HAP-1 (cell line): ENCODE results near the gene ULK3.

Experiments used
- DNase-seq, 2 experiments: peaks; one replicate each; pipeline ENCODE4 v3.0.0-alpha.2; 2016 to 2020; ENCODE audit warnings: low spot score in 2 of 2
- H3K27me3 ChIP-seq: fragments of 250-450 bp; sonication (Bioruptor Pico); 2 replicates; pipeline ENCODE4 v1.5.1; 2020; ENCODE audit warnings: low read depth, mild to moderate bottlenecking, moderate library complexity
- H3K36me3 ChIP-seq: fragments of 250-450 bp; sonication (Bioruptor Pico); replicated peaks from 2 replicates; pipeline ENCODE4 v1.5.1; 2020; ENCODE audit warnings: mild to moderate bottlenecking
- H3K4me1 ChIP-seq: fragments of 250-450 bp; sonication (Bioruptor Pico); 2 replicates; pipeline ENCODE4 v1.5.1; 2020; ENCODE audit warnings: mild to moderate bottlenecking
- H3K4me3 ChIP-seq: fragments of 250-450 bp; sonication (Bioruptor Pico); 2 replicates; pipeline ENCODE4 v1.5.1; 2020; ENCODE audit warnings: mild to moderate bottlenecking, moderate library complexity
- H3K9me3 ChIP-seq: fragments of 250-450 bp; sonication (Bioruptor Pico); 2 replicates; pipeline ENCODE4 v1.5.1; 2020; ENCODE audit warnings: mild to moderate bottlenecking, moderate library complexity
- in situ Hi-C: fragments of 300-500 bp; cut with MboI; formaldehyde crosslinking; loops from 3 replicates; pipeline ENCODE4 v1.14.3; 2020; ENCODE audit warnings: low sequenced_read_pairs, inconsistent platforms, mixed read lengths

The ULK3 gene

GRCh38 chr15:74801311-74801997 is 41.5 kb downstream of the ULK3 start:
- no peaks in the 10 kb centered on the region for H3K4me1 ChIP-seq
- H3K9me3 ChIP-seq: no peaks in the 10 kb centered on the region
- in situ Hi-C loops: loop anchor here (25.0 kb wide), 1 partner anchor 511 kb away; no protein-coding TSS in a partner anchor
- no peak for DNase-seq
- no peak overlapping the region for H3K4me3 ChIP-seq
- H3K36me3 ChIP-seq: peaks cover 66% of the 10 kb centered on the region
- H3K27me3 ChIP-seq: no peaks in the 10 kb centered on the region

- in situ Hi-C loops: loop anchor here (25.0 kb wide), 1 partner anchor 512 kb away; no protein-coding TSS in a partner anchor
- no peaks in the 10 kb centered on the region for H3K27me3 ChIP-seq
- no peak overlapping the region for H3K4me3 ChIP-seq
- no peaks in the 10 kb centered on the region for H3K4me1 ChIP-seq
- no peak for DNase-seq
- peaks cover 66% of the 10 kb centered on the region for H3K36me3 ChIP-seq
- no peaks in the 10 kb centered on the region for H3K9me3 ChIP-seq
Observed at GRCh38 chr15:74800559-74801094, 42.3 kb downstream of the ULK3 start.

- Histone ChIP-seq H3K36me3 (peaks cover 66% of the 10 kb centered on the region), H3K27me3 (no peaks in the 10 kb centered on the region), H3K4me1 (no peaks in the 10 kb centered on the region), H3K4me3 (no peak overlapping the region), H3K9me3 (no peaks in the 10 kb centered on the region)
- in situ Hi-C loops: loop anchor here (25.0 kb wide), 1 partner anchor 512 kb away; no protein-coding TSS in a partner anchor
- DNase-seq: peak; percentile 74 to 89
Observed at GRCh38 chr15:74799856-74800558, 42.9 kb downstream of the ULK3 start.

GRCh38 chr15:74799255-74799855 is 43.6 kb downstream of the ULK3 start:
- H3K27me3 ChIP-seq: no peaks in the 10 kb centered on the region
- no peak overlapping the region for H3K4me3 ChIP-seq
- no peaks in the 10 kb centered on the region for H3K9me3 ChIP-seq
- H3K4me1 ChIP-seq: no peaks in the 10 kb centered on the region
- H3K36me3 ChIP-seq: peaks cover 66% of the 10 kb centered on the region
- no peak for DNase-seq
- in situ Hi-C loops: no loop called here

- H3K9me3 ChIP-seq: no peaks in the 10 kb centered on the region
- no peak overlapping the region for H3K4me3 ChIP-seq
- H3K4me1 ChIP-seq: no peaks in the 10 kb centered on the region
- peaks cover 60% of the 10 kb centered on the region for H3K36me3 ChIP-seq
- H3K27me3 ChIP-seq: no peaks in the 10 kb centered on the region
- in situ Hi-C loops: no loop called here
- no peak for DNase-seq
Observed at GRCh38 chr15:74798388-74799254, 44.3 kb downstream of the ULK3 start.

GRCh38 chr15:74795966-74796625 is 46.9 kb downstream of the ULK3 start:
- in situ Hi-C loops: no loop called here
- no peak for DNase-seq
- Histone ChIP-seq H3K4me3 (no peak overlapping the region), H3K27me3 (no peaks in the 10 kb centered on the region), H3K36me3 (peaks cover 38% of the 10 kb centered on the region), H3K9me3 (no peaks in the 10 kb centered on the region), H3K4me1 (no peaks in the 10 kb centered on the region)

GRCh38 chr15:74794970-74795349 is 48.0 kb downstream of the ULK3 start:
- peaks cover 32% of the 10 kb centered on the region for H3K36me3 ChIP-seq
- no peaks in the 10 kb centered on the region for H3K9me3 ChIP-seq
- no peaks in the 10 kb centered on the region; the same call in 1 of the 2 replicates for H3K4me1 ChIP-seq
- in situ Hi-C loops: no loop called here
- no peaks in the 10 kb centered on the region for H3K27me3 ChIP-seq
- no peak for DNase-seq
- H3K4me3 ChIP-seq: no peak overlapping the region

- in situ Hi-C loops: no loop called here
Observed at GRCh38 chr15:74794248-74794969, 48.5 kb downstream of the ULK3 start.

GRCh38 chr15:74793135-74794028 is 49.6 kb downstream of the ULK3 start:
- Histone ChIP-seq H3K4me1 (no peaks in the 10 kb centered on the region; the same call in 1 of the 2 replicates), H3K36me3 (peaks cover 30% of the 10 kb centered on the region), H3K4me3 (no peak overlapping the region), H3K9me3 (no peaks in the 10 kb centered on the region), H3K27me3 (no peaks in the 10 kb centered on the region)
- in situ Hi-C loops: no loop called here
- peak in 1 of 2 experiments; percentile 51 for DNase-seq

More at GRCh38 chr15:74794248-74794969, 48.5 kb downstream of the ULK3 start:
- Histone ChIP-seq H3K4me3 (no peak overlapping the region), H3K36me3 (peaks cover 32% of the 10 kb centered on the region), H3K27me3 (no peaks in the 10 kb centered on the region), H3K9me3 (no peaks in the 10 kb centered on the region), H3K4me1 (no peaks in the 10 kb centered on the region; the same call in 1 of the 2 replicates)
- no peak for DNase-seq

GRCh38 chr15:74792227-74793016 is 50.5 kb downstream of the ULK3 start:
- Histone ChIP-seq H3K4me1 (peaks cover 2% of the 10 kb centered on the region; the same call in 1 of the 2 replicates), H3K27me3 (no peaks in the 10 kb centered on the region), H3K36me3 (peaks cover 27% of the 10 kb centered on the region), H3K4me3 (no peak overlapping the region), H3K9me3 (no peaks in the 10 kb centered on the region)
- DNase-seq: no peak
- in situ Hi-C loops: no loop called here

- in situ Hi-C loops: no loop called here
- Histone ChIP-seq H3K4me1 (peaks cover 3% of the 10 kb centered on the region; the same call in 1 of the 2 replicates), H3K36me3 (peaks cover 32% of the 10 kb centered on the region)
Observed at GRCh38 chr15:74791667-74792066, 51.3 kb downstream of the ULK3 start.

More at GRCh38 chr15:74791667-74792066, 51.3 kb downstream of the ULK3 start:
- H3K27me3 ChIP-seq: no peaks in the 10 kb centered on the region
- H3K9me3 ChIP-seq: no peaks in the 10 kb centered on the region
- DNase-seq: no peak
- no peak overlapping the region for H3K4me3 ChIP-seq
